Skeletal muscle satellite cell (primary cell): ENCODE measurements around the gene PTPRT.

ENCODE experiments used
- H3K27me3 ChIP-seq: 2 replicates; pipeline ENCODE4 v1.7.0; 2013; ENCODE audit warnings: low read length; ENCODE audit not compliant: control insufficient read depth, insufficient read depth
- H3K36me3 ChIP-seq: 2 replicates; pipeline ENCODE4 v1.7.0; 2013; ENCODE audit warnings: mild to moderate bottlenecking, control low read depth, low read length; ENCODE audit not compliant: insufficient read depth
- H3K4me1 ChIP-seq: 2 replicates; pipeline ENCODE4 v1.7.0; 2013; ENCODE audit warnings: low read length; ENCODE audit not compliant: control insufficient read depth, insufficient read depth
- H3K4me2 ChIP-seq: 2 replicates; pipeline ENCODE4 v1.7.0; 2013; ENCODE audit warnings: mild to moderate bottlenecking, low read length
- H3K4me3 ChIP-seq: 2 replicates; pipeline ENCODE4 v1.7.0; 2013; ENCODE audit warnings: low read length
- H3K9ac ChIP-seq: 2 replicates; pipeline ENCODE4 v1.7.0; 2013; ENCODE audit warnings: mild to moderate bottlenecking, low read depth, low read length, moderate library complexity
- H3K9me3 ChIP-seq: replicated peaks from 2 replicates; pipeline ENCODE4 v1.7.0; 2013; ENCODE audit warnings: mild to moderate bottlenecking, control low read depth, low read length

PTPRT gene

DNA sequence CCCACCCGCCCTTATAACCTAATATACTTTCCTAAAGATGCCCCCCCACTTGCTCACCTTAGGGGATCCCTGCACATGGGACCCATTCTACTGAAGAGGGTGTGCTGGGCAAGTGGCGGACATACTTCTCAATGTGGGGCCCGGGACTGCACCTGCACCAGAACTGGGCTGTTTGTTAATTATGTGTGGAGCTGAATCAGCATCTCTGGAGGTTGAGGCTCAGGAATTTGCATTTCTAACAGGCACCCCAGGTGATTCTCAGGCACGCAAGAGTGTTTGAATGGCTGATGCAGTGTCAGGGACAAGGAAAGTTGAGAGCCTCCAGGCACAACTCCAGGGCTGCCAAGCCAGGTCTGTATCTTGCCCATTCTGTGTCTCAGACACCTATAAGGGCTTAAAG is 8.9 kb upstream of the PTPRT start:
- H3K9ac ChIP-seq: no peak overlapping the region
- no peaks in the 10 kb centered on the region for H3K9me3 ChIP-seq
- no peaks in the 10 kb centered on the region for H3K27me3 ChIP-seq
- no peaks in the 10 kb centered on the region for H3K36me3 ChIP-seq
- no peaks in the 10 kb centered on the region for H3K4me1 ChIP-seq
- no peak overlapping the region for H3K4me3 ChIP-seq
- H3K4me2 ChIP-seq: no peak overlapping the region

DNA sequence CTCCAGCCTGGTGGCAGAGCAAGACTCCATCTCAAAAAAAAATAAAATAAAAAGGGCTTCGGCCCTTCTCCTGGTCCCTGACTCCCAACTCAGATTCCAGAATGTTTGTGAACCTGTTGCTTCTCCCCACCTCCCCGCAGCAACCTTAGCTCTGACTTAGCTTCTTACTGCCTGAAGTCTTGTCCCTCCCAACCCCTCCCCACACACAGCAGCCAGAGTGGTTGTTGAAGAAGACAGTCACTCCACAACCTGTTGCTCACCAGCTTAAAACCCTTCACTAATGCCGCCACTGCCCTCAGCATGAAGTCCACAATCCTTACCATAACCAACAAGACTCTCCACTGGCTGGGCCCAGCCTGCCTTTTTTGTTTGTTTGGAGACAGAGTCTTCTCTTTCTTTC is 6.5 kb upstream of the PTPRT start:
- Histone ChIP-seq H3K4me3 (no peak overlapping the region), H3K4me1 (no peaks in the 10 kb centered on the region), H3K36me3 (no peaks in the 10 kb centered on the region), H3K9ac (no peak overlapping the region), H3K27me3 (peaks cover 3% of the 10 kb centered on the region), H3K9me3 (no peaks in the 10 kb centered on the region), H3K4me2 (no peak overlapping the region)

DNA sequence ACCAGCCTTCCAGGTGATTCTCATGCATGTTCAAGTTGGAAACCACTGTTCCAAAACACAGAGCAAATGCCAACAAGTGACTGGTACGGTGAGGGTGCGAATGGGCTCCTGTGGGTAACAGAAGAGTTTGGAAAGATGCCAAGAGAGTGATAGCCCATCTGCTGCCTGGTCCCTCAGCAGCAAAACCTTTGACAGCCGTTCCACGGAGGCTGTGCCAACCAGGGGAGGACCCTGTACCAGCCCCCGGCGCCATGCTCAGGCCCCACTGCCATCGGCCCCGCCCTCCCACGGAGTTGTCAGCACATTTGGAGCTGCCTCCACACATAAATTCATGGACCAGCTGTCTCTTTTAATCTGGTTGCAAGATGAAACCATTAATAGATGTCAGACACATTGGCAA is 4.4 kb upstream of the PTPRT start:
- Histone ChIP-seq H3K27me3 (peaks cover 15% of the 10 kb centered on the region), H3K9ac (no peak overlapping the region), H3K4me3 (no peak overlapping the region), H3K4me1 (no peaks in the 10 kb centered on the region), H3K9me3 (no peaks in the 10 kb centered on the region), H3K4me2 (no peak overlapping the region), H3K36me3 (no peaks in the 10 kb centered on the region)

DNA sequence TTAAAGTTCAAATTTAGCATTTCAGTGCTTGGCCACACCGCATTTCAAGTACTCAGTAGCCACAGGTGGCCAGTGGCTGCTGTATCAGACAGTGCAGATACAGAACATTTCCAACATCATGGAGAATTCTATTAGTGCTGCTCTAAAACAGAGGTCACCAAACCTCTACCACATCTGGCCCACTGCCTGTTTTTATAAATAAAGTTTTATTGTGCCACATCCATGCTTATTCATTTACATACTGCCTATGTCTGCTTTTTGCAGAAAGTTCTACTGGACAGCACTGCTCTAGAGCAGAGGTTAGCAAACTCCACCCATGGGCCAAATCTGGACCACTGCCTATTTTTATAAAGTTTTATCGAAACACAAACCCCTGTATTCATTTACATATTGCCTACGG is 3.7 kb upstream of the PTPRT start:
- H3K36me3 ChIP-seq: no peaks in the 10 kb centered on the region
- no peak overlapping the region for H3K4me2 ChIP-seq
- no peak overlapping the region for H3K9ac ChIP-seq

DNA sequence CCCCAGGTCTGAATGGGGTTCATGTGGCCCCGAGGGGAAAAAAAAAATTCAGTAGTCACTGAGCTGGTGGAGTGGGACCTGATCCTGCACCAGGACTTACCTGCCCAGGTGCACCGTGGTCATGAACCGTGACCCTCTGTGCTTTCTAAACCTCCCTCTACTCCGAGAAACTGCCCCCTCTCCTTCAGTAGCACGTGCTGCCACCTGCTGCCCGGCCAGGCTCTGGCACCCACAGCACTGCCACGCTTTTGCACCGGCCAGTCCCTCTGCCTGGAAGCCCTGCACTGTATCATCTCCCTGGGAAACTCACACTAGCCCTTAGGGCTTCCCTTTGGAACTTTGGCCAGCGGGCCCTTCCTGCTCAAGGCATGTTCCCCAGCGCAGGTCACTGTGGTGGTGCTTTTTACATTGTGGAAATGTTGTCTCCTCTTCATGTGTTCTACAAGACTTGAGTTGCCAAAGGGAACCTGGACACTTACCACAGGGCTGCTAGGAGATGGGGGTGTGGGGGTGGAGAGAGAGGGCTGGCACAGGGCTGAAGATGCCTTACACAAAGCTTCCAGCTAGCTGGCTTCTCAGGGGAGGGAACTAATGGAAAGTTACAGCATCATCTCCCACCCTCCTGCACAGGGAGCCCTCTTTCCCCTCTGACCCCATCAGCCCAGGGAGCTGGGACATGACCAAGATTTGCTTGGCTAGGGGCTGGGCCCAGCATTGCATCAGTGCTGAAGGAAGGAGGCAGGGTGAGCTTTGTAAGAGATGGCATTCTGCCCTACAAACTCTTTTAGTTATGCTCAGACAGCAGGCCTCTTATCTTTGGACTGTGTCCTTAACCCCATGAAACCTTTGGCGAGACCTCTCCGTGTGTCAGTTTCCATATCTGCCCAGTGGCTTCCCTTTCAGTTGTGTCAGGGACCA is 2.5 kb upstream of the PTPRT start:
- no peaks in the 10 kb centered on the region for H3K9me3 ChIP-seq
- peaks cover 27% of the 10 kb centered on the region for H3K27me3 ChIP-seq
- H3K36me3 ChIP-seq: no peaks in the 10 kb centered on the region
- no peak overlapping the region for H3K4me2 ChIP-seq
- H3K9ac ChIP-seq: no peak overlapping the region
- no peaks in the 10 kb centered on the region for H3K4me1 ChIP-seq
- no peak overlapping the region for H3K4me3 ChIP-seq

More for the DNA sequence above, 3.7 kb upstream of the PTPRT start:
- Histone ChIP-seq H3K4me1 (no peaks in the 10 kb centered on the region), H3K9me3 (no peaks in the 10 kb centered on the region), H3K4me3 (no peak overlapping the region), H3K27me3 (peaks cover 20% of the 10 kb centered on the region)

DNA sequence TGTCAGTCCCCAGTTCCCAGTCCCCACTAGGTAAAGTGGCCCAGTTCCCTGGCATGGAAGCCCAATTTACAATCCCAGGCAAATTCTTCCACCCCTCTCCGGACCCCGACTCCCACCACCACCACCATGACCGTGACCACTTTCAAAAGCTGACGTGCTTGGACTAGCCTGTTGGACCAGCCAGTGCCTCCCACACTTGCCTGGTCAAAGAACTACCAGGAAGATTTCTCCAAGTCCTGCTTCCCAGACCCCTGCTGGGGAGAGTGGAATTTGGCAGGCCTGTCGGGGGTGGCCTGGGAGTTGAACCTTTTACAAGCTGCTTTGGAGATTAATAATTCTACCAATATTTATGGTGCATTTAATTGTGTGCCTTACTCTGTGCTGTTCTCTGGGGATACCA is 1.4 kb upstream of the PTPRT start:
- no peaks in the 10 kb centered on the region for H3K4me1 ChIP-seq
- H3K27me3 ChIP-seq: peaks cover 27% of the 10 kb centered on the region
- H3K4me2 ChIP-seq: no peak overlapping the region
- H3K9me3 ChIP-seq: no peaks in the 10 kb centered on the region
- H3K4me3 ChIP-seq: no peak overlapping the region
- H3K36me3 ChIP-seq: no peaks in the 10 kb centered on the region
- no peak overlapping the region for H3K9ac ChIP-seq

DNA sequence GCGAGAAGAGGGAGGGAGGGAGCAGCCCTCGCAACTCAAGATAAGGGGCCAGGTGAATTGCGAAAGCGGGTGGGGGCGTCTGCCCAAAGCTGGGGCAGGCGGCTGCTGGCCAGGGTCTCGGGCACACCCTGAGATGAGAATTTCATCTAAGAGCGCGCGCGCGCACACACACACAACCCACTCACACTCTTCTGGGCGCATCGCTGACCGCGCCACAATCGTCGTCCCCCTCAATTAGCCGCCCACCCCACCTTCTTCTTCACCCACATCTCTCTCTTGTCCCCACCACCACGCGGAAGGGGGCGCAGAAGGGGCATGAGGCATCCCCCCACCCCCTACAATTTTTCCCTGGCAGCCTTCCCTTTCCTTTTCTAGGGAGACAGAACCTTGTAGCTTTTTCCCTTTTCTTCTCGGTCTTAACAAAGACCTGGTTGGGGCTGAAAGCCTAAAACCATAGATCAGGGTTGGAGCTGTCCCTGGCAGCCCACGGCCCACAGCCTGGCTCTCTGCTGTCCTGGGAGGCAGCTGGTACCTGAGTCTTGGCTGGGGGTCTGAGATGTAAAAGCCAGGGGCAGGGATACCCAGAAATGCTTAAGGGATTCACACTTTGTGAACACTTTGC is 737 bp upstream of the PTPRT start:
- H3K9me3 ChIP-seq: no peaks in the 10 kb centered on the region
- no peaks in the 10 kb centered on the region for H3K4me1 ChIP-seq
- no peak overlapping the region for H3K9ac ChIP-seq
- H3K4me3 ChIP-seq: no peak overlapping the region
- H3K36me3 ChIP-seq: no peaks in the 10 kb centered on the region
- no peak overlapping the region for H3K4me2 ChIP-seq
- peaks cover 27% of the 10 kb centered on the region for H3K27me3 ChIP-seq

DNA sequence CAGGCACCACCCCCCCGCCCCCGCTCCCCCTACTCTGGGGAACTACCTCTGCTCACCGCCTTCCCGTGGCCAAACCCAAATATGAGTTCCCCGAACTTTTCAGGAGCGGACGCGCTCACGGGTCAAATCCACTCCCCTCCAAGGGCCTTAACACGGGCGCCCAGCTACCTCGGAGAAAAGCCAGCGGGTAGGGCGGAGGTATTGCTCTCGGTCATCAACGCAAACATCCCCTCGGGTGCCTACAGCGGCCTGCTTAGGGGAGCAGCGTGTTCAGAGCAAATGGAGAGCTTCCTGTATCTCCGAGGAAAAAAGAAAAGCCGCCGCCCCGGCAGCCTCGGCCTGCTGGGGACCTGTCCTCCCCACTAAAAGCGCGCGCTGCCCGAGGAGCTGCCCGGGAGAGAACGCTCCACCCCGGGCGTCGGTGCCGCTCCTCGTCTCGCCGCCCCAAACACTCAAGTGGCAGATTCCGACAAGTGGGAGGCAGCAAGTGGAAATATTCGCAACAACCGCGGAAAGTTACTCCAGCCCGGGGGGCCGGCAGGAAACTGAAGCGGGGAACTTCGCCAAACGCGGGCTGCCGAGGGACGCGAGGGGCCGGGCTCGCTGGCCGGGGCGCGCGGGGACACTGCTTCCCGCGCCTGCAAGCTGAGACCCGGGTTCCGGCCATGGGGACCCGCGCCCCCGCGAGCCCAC is 699 bp downstream of the PTPRT start:
- Histone ChIP-seq H3K9ac (no peak overlapping the region), H3K4me2 (no peak overlapping the region), H3K4me1 (no peaks in the 10 kb centered on the region), H3K36me3 (no peaks in the 10 kb centered on the region), H3K9me3 (no peaks in the 10 kb centered on the region), H3K4me3 (no peak overlapping the region), H3K27me3 (peaks cover 27% of the 10 kb centered on the region)

DNA sequence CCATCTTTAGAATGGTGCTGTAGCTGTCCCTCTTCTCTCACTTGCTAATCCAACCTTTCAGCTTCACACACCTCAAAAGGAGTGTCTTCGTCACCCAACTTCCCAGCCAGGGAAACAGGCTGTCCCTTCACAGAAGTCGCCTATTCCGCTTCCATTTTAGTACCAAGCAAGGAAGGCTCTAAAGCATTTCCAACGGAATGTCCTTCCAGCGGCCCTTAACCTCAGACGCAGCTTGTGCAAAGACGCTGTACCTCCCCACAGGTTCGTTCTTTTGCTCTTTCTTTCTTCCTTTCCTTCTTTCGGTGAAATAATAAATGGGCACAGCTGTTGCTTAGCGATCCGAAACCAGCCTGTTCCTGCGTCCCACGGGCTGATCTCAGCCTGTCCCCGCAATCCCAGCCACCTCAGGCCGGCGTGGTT is 1.5 kb downstream of the PTPRT start:
- H3K27me3 ChIP-seq: peaks cover 27% of the 10 kb centered on the region
- no peaks in the 10 kb centered on the region for H3K4me1 ChIP-seq
- no peak overlapping the region for H3K4me3 ChIP-seq
- H3K9me3 ChIP-seq: no peaks in the 10 kb centered on the region
- no peaks in the 10 kb centered on the region for H3K36me3 ChIP-seq
- H3K4me2 ChIP-seq: no peak overlapping the region
- H3K9ac ChIP-seq: no peak overlapping the region

DNA sequence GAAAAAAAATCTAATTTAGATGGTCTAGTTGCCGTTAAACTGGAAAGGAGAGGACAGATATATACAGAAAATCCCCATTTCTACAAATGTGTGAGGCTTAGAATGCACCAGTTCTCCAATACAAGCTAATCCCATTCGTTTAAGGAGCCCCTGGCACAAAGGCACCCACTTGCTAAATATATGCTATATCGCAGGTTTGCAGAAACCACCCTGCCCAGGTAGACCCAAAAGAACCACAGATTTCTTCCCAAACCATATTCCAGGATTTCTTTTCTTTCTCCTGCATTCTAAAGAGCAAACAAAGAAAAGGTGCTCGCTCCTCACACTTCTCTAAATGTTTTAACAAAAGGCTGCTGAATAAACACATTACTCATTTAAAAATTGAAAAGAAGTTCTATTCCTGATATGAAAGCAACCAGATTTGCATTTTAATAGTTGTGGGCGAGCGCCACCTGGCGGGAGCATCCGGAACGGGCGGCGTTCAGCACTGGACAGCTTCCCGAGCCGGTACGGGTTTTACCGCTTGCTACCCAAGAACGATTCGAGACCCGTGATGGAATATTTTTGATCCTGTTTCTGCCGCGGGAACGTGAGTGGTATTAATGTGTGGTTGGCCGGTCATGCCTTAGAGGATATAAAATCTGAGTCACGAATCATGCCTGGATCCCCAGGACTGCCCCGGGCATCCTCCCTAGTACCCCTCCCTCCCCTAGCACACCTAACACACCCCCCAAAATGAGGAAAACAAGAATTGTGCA is 2.1 kb downstream of the PTPRT start:
- Histone ChIP-seq H3K27me3 (peaks cover 27% of the 10 kb centered on the region), H3K36me3 (no peaks in the 10 kb centered on the region), H3K4me1 (no peaks in the 10 kb centered on the region), H3K9me3 (no peaks in the 10 kb centered on the region), H3K9ac (no peak overlapping the region), H3K4me2 (no peak overlapping the region), H3K4me3 (no peak overlapping the region)

DNA sequence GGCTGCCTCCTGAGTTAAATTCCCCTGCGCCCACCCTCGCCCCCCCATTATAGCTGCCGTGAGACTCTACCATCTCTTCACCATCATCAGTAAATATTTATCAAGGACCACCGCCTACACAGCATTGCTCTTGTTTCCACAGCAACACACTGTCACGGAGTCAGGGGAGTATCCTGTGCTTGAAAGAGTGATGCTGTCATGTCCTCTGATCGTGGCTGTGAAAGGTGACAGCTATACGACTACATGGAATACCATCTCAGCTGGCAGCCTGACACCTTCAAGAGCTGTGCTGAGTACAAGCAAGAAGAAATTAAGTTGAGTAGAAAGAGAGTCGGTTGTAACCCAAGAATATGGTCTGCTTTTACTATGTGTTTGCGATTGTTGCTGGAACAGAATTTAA is 3.4 kb downstream of the PTPRT start:
- Histone ChIP-seq H3K4me1 (no peaks in the 10 kb centered on the region), H3K4me3 (no peak overlapping the region), H3K27me3 (peaks cover 24% of the 10 kb centered on the region), H3K4me2 (no peak overlapping the region), H3K36me3 (no peaks in the 10 kb centered on the region), H3K9ac (no peak overlapping the region), H3K9me3 (no peaks in the 10 kb centered on the region)
